Gastrocnemius medialis (tissue), 4 donors: Measurements from ENCODE around the gene ASPHD2. TPM values are rescaled to one million over a fixed set of nuclear protein-coding genes. Genes with fewer than 3 reads are reported as not detected.

Experiments
- ATAC-seq, 2 donors: fragments of 150-250 bp; one replicate each; pipeline ENCODE4 v1.9.1; 2016
- DNase-seq, 2 donors: peaks; one replicate each; pipeline ENCODE4 v3.0.0-alpha.2; 2019
- H3K27ac ChIP-seq, 4 donors: fragments of 200-600 bp; sonication (generic); 1 replicate in 1 of 4; 2 replicates in 3 of 4; pipeline ENCODE4 v1.5.1; 2016 to 2018; ENCODE audit warnings: mild to moderate bottlenecking in 2 of 4, moderate library complexity in 1 of 4
- H3K27me3 ChIP-seq, 3 donors: fragments of 200-600 bp; sonication (generic) in 2 of 3; 1 replicate in 1 of 3; 2 replicates in 2 of 3; pipeline versions ENCODE4 v1.5.1 to v1.6.0; 2016 to 2019; ENCODE audit warnings: mild to moderate bottlenecking in 1 of 3, moderate library complexity in 1 of 3
- H3K36me3 ChIP-seq, 2 donors: fragments of 200-600 bp; sonication (generic) in 1 of 2; one replicate each; pipeline ENCODE4 v1.5.1; 2017 to 2018
- H3K4me1 ChIP-seq, 2 donors: fragments of 200-600 bp; sonication (generic) in 1 of 2; one replicate each; pipeline ENCODE4 v1.5.1; 2016 to 2017; ENCODE audit warnings: mild to moderate bottlenecking in 2 of 2
- H3K4me3 ChIP-seq, 4 donors: fragments of 200-600 bp; sonication (generic) in 3 of 4; 1 replicate in 1 of 4; 2 replicates in 3 of 4; pipeline ENCODE4 v1.5.1; 2016 to 2019; ENCODE audit warnings: mild to moderate bottlenecking in 2 of 4
- H3K9me3 ChIP-seq, 3 donors: fragments of 200-600 bp; sonication (generic) in 2 of 3; 1 replicate in 1 of 3; 2 replicates in 2 of 3; pipeline ENCODE4 v1.5.1; 2016 to 2019
- CTCF ChIP-seq, 5 experiments: fragments of 450-650 bp in 3 of 5; fragments of 200-600 bp in 2 of 5; sonication (generic) in 2 of 5; IDR thresholded peaks in 4 of 5; conservative IDR thresholded peaks in 1 of 5; 1 replicate in 4 of 5; 2 replicates in 1 of 5; pipeline ENCODE4 v1.5.1; 2016 to 2019; ENCODE audit warnings: antibody characterized with exemption in 5 of 5, mild to moderate bottlenecking in 3 of 5, moderate library complexity in 3 of 5
- POLR2A ChIP-seq, 2 donors: fragments of 450-650 bp; IDR thresholded peaks; one replicate each; pipeline ENCODE4 v1.6.1; 2017; ENCODE audit warnings: antibody characterized with exemption in 2 of 2, mild to moderate bottlenecking in 2 of 2, moderate library complexity in 2 of 2
- in situ Hi-C, 4 donors: fragments of 200-750 bp; cut with MboI; loops; one replicate each; pipeline versions ENCODE4 v1.15.0 to v1.8.0; 2017; ENCODE audit warnings: low sequenced_read_pairs in 4 of 4
- intact Hi-C: fragments of 100-400 bp; cut with DNase I; formaldehyde crosslinking; loops from one replicate; pipeline ENCODE4 v1.15.1; 2023; ENCODE audit warnings: low total_unique reads
- total RNA-seq, 4 donors: library from RNA; depleted of rRNA; stranded (reverse); fragments of >200 nt; gene quantifications; one replicate each; pipeline versions ENCODE4 v1.1.0 to v1.2.3, GENCODE V29; 2016

ASPHD2 gene
- total RNA-seq, 4 donors from 2014 or later, result 0.07 to 0.10 TPM; not detected in 2

- Histone ChIP-seq H3K27me3 (peaks cover 0 to 10% (median 7%) of the 10 kb centered on the region in 3 donors), H3K4me1 (no peaks in the 10 kb centered on the region), H3K9me3 (no peaks in the 10 kb centered on the region), H3K27ac (no peak overlapping the region), H3K4me3 (no peak overlapping the region), H3K36me3 (no peaks in the 10 kb centered on the region)
- in situ Hi-C loops (no loop called here), intact Hi-C loops (no loop called here)
- ATAC-seq (no peak), DNase-seq (no peak)
- TF ChIP-seq CTCF (IDR thresholded peaks at IDR 0.05 in 4 of 5, conservative IDR thresholded peaks at IDR 0.05 in 1 of 5) (no peak), POLR2A (IDR thresholded peaks at IDR 0.05) (no peak)
These were observed 43.9 kb upstream of the ASPHD2 start for GRCh38 chr22:26385164-26385563.

GRCh38 chr22:26389125-26389524 is 39.9 kb upstream of the ASPHD2 start:
- H3K36me3 ChIP-seq, result no peaks in the 10 kb centered on the region
- peaks cover 0 to 3% (median 0%) of the 10 kb centered on the region in 3 donors for H3K27me3 ChIP-seq
- no peaks in the 10 kb centered on the region for H3K9me3 ChIP-seq
- no peaks in the 10 kb centered on the region for H3K4me1 ChIP-seq
- no peak for TF ChIP-seq CTCF (IDR thresholded peaks at IDR 0.05 in 4 of 5, conservative IDR thresholded peaks at IDR 0.05 in 1 of 5)
- no peak for TF ChIP-seq POLR2A (IDR thresholded peaks at IDR 0.05)
- in situ Hi-C loops (no loop called here), intact Hi-C loops (no loop called here)
- DNase-seq (no peak), ATAC-seq (no peak)
- H3K27ac ChIP-seq, result no peak overlapping the region
- H3K4me3 ChIP-seq, result no peak overlapping the region

- peaks cover 0 to 3% (median 0%) of the 10 kb centered on the region in 3 donors for H3K27me3 ChIP-seq
- TF ChIP-seq POLR2A (IDR thresholded peaks at IDR 0.05), result no peak
- no peak for TF ChIP-seq CTCF (IDR thresholded peaks at IDR 0.05 in 4 of 5, conservative IDR thresholded peaks at IDR 0.05 in 1 of 5)
- no peak for ATAC-seq
These were observed 38.0 kb upstream of the ASPHD2 start for GRCh38 chr22:26391091-26391490.

GRCh38 chr22:26391623-26392022 is 37.4 kb upstream of the ASPHD2 start:
- DNase-seq (no peak), ATAC-seq (no peak)
- Histone ChIP-seq H3K27ac (no peak overlapping the region), H3K9me3 (no peaks in the 10 kb centered on the region), H3K27me3 (peaks cover 0 to 3% (median 0%) of the 10 kb centered on the region in 3 donors), H3K4me3 (no peak overlapping the region), H3K36me3 (no peaks in the 10 kb centered on the region), H3K4me1 (no peaks in the 10 kb centered on the region)
- intact Hi-C loops, result no loop called here
- in situ Hi-C loops, result no loop called here
- TF ChIP-seq POLR2A (IDR thresholded peaks at IDR 0.05) (no peak), CTCF (IDR thresholded peaks at IDR 0.05 in 4 of 5, conservative IDR thresholded peaks at IDR 0.05 in 1 of 5) (no peak)

More at GRCh38 chr22:26391091-26391490, 38.0 kb upstream of the ASPHD2 start:
- H3K27ac ChIP-seq, result no peak overlapping the region
- intact Hi-C loops, result no loop called here
- in situ Hi-C loops, result no loop called here
- H3K4me1 ChIP-seq, result no peaks in the 10 kb centered on the region
- no peaks in the 10 kb centered on the region for H3K9me3 ChIP-seq
- DNase-seq, result no peak
- H3K4me3 ChIP-seq, result no peak overlapping the region
- H3K36me3 ChIP-seq, result no peaks in the 10 kb centered on the region

- ATAC-seq (no peak), DNase-seq (no peak)
- no peaks in the 10 kb centered on the region for H3K4me1 ChIP-seq
- no peak overlapping the region for H3K4me3 ChIP-seq
- no peak overlapping the region for H3K27ac ChIP-seq
- in situ Hi-C loops (no loop called here), intact Hi-C loops (no loop called here)
- TF ChIP-seq CTCF (IDR thresholded peaks at IDR 0.05 in 4 of 5, conservative IDR thresholded peaks at IDR 0.05 in 1 of 5) (peak in 1 of 5 experiments; percentile 14), POLR2A (IDR thresholded peaks at IDR 0.05) (no peak)
- H3K27me3 ChIP-seq, result no peaks in the 10 kb centered on the region
- no peaks in the 10 kb centered on the region for H3K9me3 ChIP-seq
- no peaks in the 10 kb centered on the region for H3K36me3 ChIP-seq
These were observed 35.1 kb upstream of the ASPHD2 start for GRCh38 chr22:26393929-26394328.
